Measurements from ENCODE around the gene RIF1.

- TF ChIP-seq, protein P1, sequence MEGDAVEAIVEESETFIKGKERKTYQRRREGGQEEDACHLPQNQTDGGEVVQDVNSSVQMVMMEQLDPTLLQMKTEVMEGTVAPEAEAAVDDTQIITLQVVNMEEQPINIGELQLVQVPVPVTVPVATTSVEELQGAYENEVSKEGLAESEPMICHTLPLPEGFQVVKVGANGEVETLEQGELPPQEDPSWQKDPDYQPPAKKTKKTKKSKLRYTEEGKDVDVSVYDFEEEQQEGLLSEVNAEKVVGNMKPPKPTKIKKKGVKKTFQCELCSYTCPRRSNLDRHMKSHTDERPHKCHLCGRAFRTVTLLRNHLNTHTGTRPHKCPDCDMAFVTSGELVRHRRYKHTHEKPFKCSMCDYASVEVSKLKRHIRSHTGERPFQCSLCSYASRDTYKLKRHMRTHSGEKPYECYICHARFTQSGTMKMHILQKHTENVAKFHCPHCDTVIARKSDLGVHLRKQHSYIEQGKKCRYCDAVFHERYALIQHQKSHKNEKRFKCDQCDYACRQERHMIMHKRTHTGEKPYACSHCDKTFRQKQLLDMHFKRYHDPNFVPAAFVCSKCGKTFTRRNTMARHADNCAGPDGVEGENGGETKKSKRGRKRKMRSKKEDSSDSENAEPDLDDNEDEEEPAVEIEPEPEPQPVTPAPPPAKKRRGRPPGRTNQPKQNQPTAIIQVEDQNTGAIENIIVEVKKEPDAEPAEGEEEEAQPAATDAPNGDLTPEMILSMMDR (IDR thresholded peaks at IDR 0.05) = no peak
- TF ChIP-seq POLR2AphosphoS5 (IDR thresholded peaks at IDR 0.05) = no peak
- no peak for TF ChIP-seq POLR2A (IDR thresholded peaks at IDR 0.05)
Measured at GRCh38 chr2:151478011-151478410, 68.3 kb downstream of the RIF1 start.

All from sigmoid colon (tissue), 4 donors.